PC-3 (cell line): ENCODE data around the gene DOCK4. TPM values are rescaled to one million over a fixed set of nuclear protein-coding genes. Genes with fewer than 3 reads are reported as not detected.

Experiments used
- ATAC-seq: fragments of 200-7000 bp; cut with Tn5 transposase; 2 replicates; pipeline ENCODE4 v1.9.1; 2020; ENCODE audit warnings: mild to moderate bottlenecking, moderate library complexity
- BruUV-seq: library from RNA; stranded (reverse); fragments of 400-500 nt; replicated peaks from 2 replicates; lab custom pipeline; 2021; lab: Mats Ljungman, UMichigan
- CTCF ChIA-PET: fragments of 300-600 bp; sonication (Branson Sonifier 250); formaldehyde crosslinking; loops from one replicate; lab custom pipeline; 2022; ENCODE audit warnings: antibody characterized with exemption; lab: Charles Lee
- POLR2A ChIA-PET: fragments of 300-600 bp; sonication (Branson Sonifier 250); formaldehyde crosslinking; loops from one replicate; lab custom pipeline; 2022; ENCODE audit warnings: antibody characterized with exemption; ENCODE audit not compliant: unreplicated experiment; lab: Charles Lee
- DNase-seq: peaks from one replicate; pipeline ENCODE4 v3.0.0-alpha.2; 2015
- H2AFZ ChIP-seq: fragments of 300-600 bp; sonication (generic); 2 replicates; pipeline ENCODE4 v1.6.0; 2016; ENCODE audit warnings: antibody characterized with exemption, low read length
- H3F3A ChIP-seq: fragments of 300-600 bp; sonication (generic); one replicate; pipeline ENCODE4 v1.6.0; 2017; ENCODE audit warnings: antibody characterized with exemption, low read length, control low read depth, mild to moderate bottlenecking; ENCODE audit not compliant: unreplicated experiment
- H3K27ac ChIP-seq: fragments of 300-600 bp; sonication (generic); 2 replicates; pipeline ENCODE4 v1.5.1; 2016; ENCODE audit warnings: mild to moderate bottlenecking, low read length
- H3K27me3 ChIP-seq: fragments of 300-600 bp; sonication (generic); 2 replicates; pipeline ENCODE4 v1.6.1; 2016; ENCODE audit warnings: low read length, mixed read lengths
- H3K36me3 ChIP-seq: fragments of 300-600 bp; sonication (generic); 2 replicates; pipeline ENCODE4 v1.6.1; 2016; ENCODE audit warnings: low read depth, mixed run types, low read length, mixed read lengths
- H3K4me1 ChIP-seq: fragments of 300-600 bp; sonication (generic); 2 replicates; pipeline ENCODE4 v1.5.1; 2016; ENCODE audit warnings: low read length; ENCODE audit not compliant: insufficient read depth
- H3K4me2 ChIP-seq: fragments of 300-600 bp; sonication (generic); 2 replicates; pipeline ENCODE4 v1.6.0; 2016; ENCODE audit warnings: low read length
- H3K4me3 ChIP-seq: fragments of 300-600 bp; sonication (generic); 2 replicates; pipeline ENCODE4 v1.5.1; 2016; ENCODE audit warnings: mild to moderate bottlenecking, low read length, mixed read lengths
- H3K79me2 ChIP-seq: fragments of 300-600 bp; sonication (generic); 2 replicates; pipeline ENCODE4 v1.6.1; 2017; ENCODE audit warnings: low read length, mixed read lengths
- H3K9ac ChIP-seq: fragments of 300-600 bp; sonication (generic); 2 replicates; pipeline ENCODE4 v1.6.0; 2016; ENCODE audit warnings: mild to moderate bottlenecking, low read length
- H3K9me2 ChIP-seq: fragments of 300-600 bp; sonication (generic); replicated peaks from 2 replicates; pipeline ENCODE4 v1.6.1; 2016; ENCODE audit warnings: mixed run types, low read length, mixed read lengths
- H3K9me3 ChIP-seq: fragments of 300-600 bp; sonication (generic); 2 replicates; pipeline ENCODE4 v1.6.1; 2016; ENCODE audit warnings: low read length, mixed read lengths
- H4K20me1 ChIP-seq: fragments of 300-600 bp; sonication (generic); 2 replicates; pipeline ENCODE4 v1.6.1; 2016; ENCODE audit warnings: low read length, mixed read lengths
- EZH2 ChIP-seq: fragments of 300-600 bp; sonication (generic); IDR thresholded peaks from one replicate; pipeline ENCODE4 v1.6.1; 2017; ENCODE audit warnings: antibody characterized with exemption, mild to moderate bottlenecking, low read length; ENCODE audit not compliant: unreplicated experiment
- EZH2phosphoT487 ChIP-seq: fragments of 300-600 bp; sonication (generic); IDR thresholded peaks from 2 replicates; pipeline ENCODE4 v1.6.1; 2018; ENCODE audit warnings: mild to moderate bottlenecking, antibody characterized with exemption, low read length, borderline replicate concordance
- intact Hi-C: fragments of 100-400 bp; cut with micrococcal nuclease; formaldehyde crosslinking; loops from 2 replicates; pipeline ENCODE4 v1.9.0; 2023
- total RNA-seq: library from RNA; depleted of rRNA; stranded (reverse); fragments of >200 nt; gene quantifications from 2 replicates; pipeline ENCODE4 v1.2.3, GENCODE V29; 2014
- TF ChIP-seq, protein P1 (sequence below): fragments of 300-600 bp; sonication (generic); conservative IDR thresholded peaks from 2 replicates; pipeline ENCODE4 v1.5.1; 2017; ENCODE audit warnings: antibody characterized with exemption, low read depth, mild to moderate bottlenecking, low read length

The DOCK4 gene
- total RNA-seq, 1 experiment from 2014 or later = 25.4 TPM

DNA sequence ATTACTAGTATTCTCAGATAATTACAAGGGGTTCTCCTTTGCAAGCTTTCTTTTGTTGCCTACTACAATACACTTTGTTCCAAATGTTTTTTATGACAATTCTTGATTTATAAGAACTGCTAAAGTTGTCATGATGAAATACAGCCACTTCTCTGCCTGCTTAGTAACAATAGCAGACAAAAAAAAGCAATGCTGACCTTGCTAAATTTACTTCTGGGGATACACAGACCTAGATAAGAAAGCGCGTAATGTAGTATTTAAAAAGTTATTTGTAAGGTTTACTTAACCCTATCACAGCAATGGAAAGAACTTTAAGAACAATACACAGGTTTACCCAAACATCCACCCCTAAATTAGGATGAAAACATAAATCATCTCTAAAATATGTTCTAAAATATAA is 311.1 kb downstream of the DOCK4 start:
- no peak overlapping the region for H3K9ac ChIP-seq
- DNase-seq (no peak), ATAC-seq (no peak)
- H2AFZ ChIP-seq = no peak overlapping the region
- no TSS peak for BruUV-seq
- no peak overlapping the region for H3K4me3 ChIP-seq
- H3K36me3 ChIP-seq = no peaks in the 10 kb centered on the region; the same call in 1 of the 2 replicates
- no peaks in the 10 kb centered on the region for H3F3A ChIP-seq
- CTCF ChIA-PET = no interaction called here
- H3K27ac ChIP-seq = no peak overlapping the region
- no peak overlapping the region for H3K4me2 ChIP-seq
- no peaks in the 10 kb centered on the region for H3K27me3 ChIP-seq
- H3K79me2 ChIP-seq = no peaks in the 10 kb centered on the region
- POLR2A ChIA-PET = no interaction called here
- intact Hi-C loops = no loop called here
- H3K9me3 ChIP-seq = no peaks in the 10 kb centered on the region
- TF ChIP-seq EZH2phosphoT487 = no peak
- TF ChIP-seq EZH2 = no peak
- TF ChIP-seq, protein P1, sequence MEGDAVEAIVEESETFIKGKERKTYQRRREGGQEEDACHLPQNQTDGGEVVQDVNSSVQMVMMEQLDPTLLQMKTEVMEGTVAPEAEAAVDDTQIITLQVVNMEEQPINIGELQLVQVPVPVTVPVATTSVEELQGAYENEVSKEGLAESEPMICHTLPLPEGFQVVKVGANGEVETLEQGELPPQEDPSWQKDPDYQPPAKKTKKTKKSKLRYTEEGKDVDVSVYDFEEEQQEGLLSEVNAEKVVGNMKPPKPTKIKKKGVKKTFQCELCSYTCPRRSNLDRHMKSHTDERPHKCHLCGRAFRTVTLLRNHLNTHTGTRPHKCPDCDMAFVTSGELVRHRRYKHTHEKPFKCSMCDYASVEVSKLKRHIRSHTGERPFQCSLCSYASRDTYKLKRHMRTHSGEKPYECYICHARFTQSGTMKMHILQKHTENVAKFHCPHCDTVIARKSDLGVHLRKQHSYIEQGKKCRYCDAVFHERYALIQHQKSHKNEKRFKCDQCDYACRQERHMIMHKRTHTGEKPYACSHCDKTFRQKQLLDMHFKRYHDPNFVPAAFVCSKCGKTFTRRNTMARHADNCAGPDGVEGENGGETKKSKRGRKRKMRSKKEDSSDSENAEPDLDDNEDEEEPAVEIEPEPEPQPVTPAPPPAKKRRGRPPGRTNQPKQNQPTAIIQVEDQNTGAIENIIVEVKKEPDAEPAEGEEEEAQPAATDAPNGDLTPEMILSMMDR = no peak
- no peaks in the 10 kb centered on the region for H3K4me1 ChIP-seq
- H3K9me2 ChIP-seq = no peaks in the 10 kb centered on the region
- H4K20me1 ChIP-seq = no peaks in the 10 kb centered on the region

DNA sequence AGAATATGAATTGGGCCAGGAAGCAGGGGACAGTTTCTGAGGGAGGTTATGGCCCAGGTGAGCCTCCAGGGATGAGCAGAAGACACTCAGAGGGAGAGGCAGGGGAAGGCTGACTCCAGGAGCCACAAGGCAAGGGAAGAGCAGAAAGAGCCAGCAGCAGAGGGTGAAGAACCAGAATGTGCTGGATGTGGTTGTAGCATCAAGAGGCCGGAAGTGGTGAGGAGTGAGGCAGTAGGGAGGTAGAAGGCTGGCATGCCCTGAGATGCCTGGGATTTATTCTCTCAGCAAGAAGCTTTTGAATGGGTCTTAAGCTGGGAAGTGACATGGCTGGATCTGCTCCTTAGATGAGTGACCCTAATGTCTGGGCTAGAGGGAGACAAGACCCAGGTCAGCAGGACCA is 311.7 kb downstream of the DOCK4 start:
- H3K4me3 ChIP-seq = no peak overlapping the region
- ChIA-PET CTCF (no interaction called here), POLR2A (no interaction called here)
- H3K9ac ChIP-seq = no peak overlapping the region
- H3F3A ChIP-seq = no peaks in the 10 kb centered on the region
- H3K27me3 ChIP-seq = no peaks in the 10 kb centered on the region
- H3K9me2 ChIP-seq = no peaks in the 10 kb centered on the region
- DNase-seq = no peak
- no peaks in the 10 kb centered on the region for H3K4me1 ChIP-seq
- BruUV-seq = no TSS peak
- no peaks in the 10 kb centered on the region for H4K20me1 ChIP-seq
- ATAC-seq = no peak
- intact Hi-C loops = no loop called here
- H3K27ac ChIP-seq = no peak overlapping the region
- H3K4me2 ChIP-seq = no peak overlapping the region
- H3K36me3 ChIP-seq = no peaks in the 10 kb centered on the region
- H2AFZ ChIP-seq = no peak overlapping the region
- TF ChIP-seq, protein P1 = no peak
- TF ChIP-seq EZH2 (no peak), EZH2phosphoT487 (no peak)
- H3K79me2 ChIP-seq = no peaks in the 10 kb centered on the region
- no peaks in the 10 kb centered on the region for H3K9me3 ChIP-seq

DNA sequence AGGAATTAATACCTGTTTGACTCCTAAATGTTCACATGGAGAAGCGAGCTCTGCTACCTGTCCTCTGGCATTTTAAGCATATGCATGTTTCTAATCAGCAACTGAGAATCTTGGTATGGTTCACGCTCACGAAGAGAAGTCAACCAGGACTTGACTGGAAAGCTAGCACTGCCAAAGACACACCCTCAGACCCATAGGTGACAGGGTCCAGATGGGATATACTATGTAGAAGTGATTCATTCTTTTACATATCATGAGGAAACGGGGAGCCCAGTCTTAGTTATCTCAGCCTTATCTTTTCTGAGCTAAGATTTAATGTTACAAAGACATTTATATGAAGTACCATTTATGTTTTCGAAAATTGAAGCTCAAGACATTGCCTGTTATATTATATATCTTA is 313.0 kb downstream of the DOCK4 start:
- no peak overlapping the region for H3K4me3 ChIP-seq
- H3K36me3 ChIP-seq = no peaks in the 10 kb centered on the region
- H3K4me2 ChIP-seq = no peak overlapping the region
- BruUV-seq = no TSS peak
- DNase-seq (no peak), ATAC-seq (no peak)
- no peaks in the 10 kb centered on the region for H3K27me3 ChIP-seq
- no peaks in the 10 kb centered on the region for H3K9me3 ChIP-seq
- TF ChIP-seq EZH2 (no peak), EZH2phosphoT487 (no peak)
- TF ChIP-seq, protein P1 = no peak
- H4K20me1 ChIP-seq = no peaks in the 10 kb centered on the region
- H3F3A ChIP-seq = no peaks in the 10 kb centered on the region
- H2AFZ ChIP-seq = no peak overlapping the region
- H3K9ac ChIP-seq = no peak overlapping the region
- ChIA-PET CTCF (no interaction called here), POLR2A (no interaction called here)
- no peaks in the 10 kb centered on the region for H3K9me2 ChIP-seq
- H3K79me2 ChIP-seq = no peaks in the 10 kb centered on the region
- H3K27ac ChIP-seq = no peak overlapping the region
- no peaks in the 10 kb centered on the region for H3K4me1 ChIP-seq
- intact Hi-C loops = no loop called here
